OCI-LY3 (cell line): ENCODE data around the gene DNMBP.

Experiments used
- H2AFZ ChIP-seq: fragments of 200-600, 300-600 bp; shearing (Covaris generic); 2 replicates; pipeline ENCODE4 v1.6.0; 2014; ENCODE audit warnings: antibody characterized with exemption, low read depth, low read length
- H3K27ac ChIP-seq: fragments of 200-600, 300-600 bp; sonication (generic); 2 replicates; pipeline ENCODE4 v1.5.1; 2014; ENCODE audit warnings: mild to moderate bottlenecking, low read length, moderate library complexity, mixed read lengths
- H3K27me3 ChIP-seq: fragments of 200-600, 300-600 bp; sonication (generic); 2 replicates; pipeline ENCODE4 v1.6.1; 2014; ENCODE audit warnings: low read depth, low read length, mixed read lengths
- H3K36me3 ChIP-seq: fragments of 200-600, 300-600 bp; sonication (generic); replicated peaks from 2 replicates; pipeline ENCODE3; 2014; ENCODE audit warnings: low read depth, low read length, mixed read lengths
- H3K4me1 ChIP-seq: fragments of 300-600, 200-600 bp; sonication (generic); 2 replicates; pipeline ENCODE4 v1.6.1; 2014; ENCODE audit warnings: low read length, mixed read lengths
- H3K4me2 ChIP-seq: fragments of 200-600, 300-600 bp; sonication (generic); 2 replicates; pipeline ENCODE4 v1.6.1; 2014; ENCODE audit warnings: low read length, mixed read lengths
- H3K4me3 ChIP-seq: fragments of 300-600, 200-600 bp; sonication (generic); 2 replicates; pipeline ENCODE4 v1.5.1; 2014; ENCODE audit warnings: antibody characterized with exemption, mild to moderate bottlenecking, low read length, moderate library complexity
- H3K79me2 ChIP-seq: fragments of 300-600, 200-600 bp; shearing (Covaris generic); 2 replicates; pipeline ENCODE4 v1.6.1; 2014; ENCODE audit warnings: mild to moderate bottlenecking, low read length, mixed read lengths
- H3K9ac ChIP-seq: fragments of 300-600, 200-600 bp; shearing (Covaris generic); 2 replicates; pipeline ENCODE4 v1.6.0; 2014; ENCODE audit warnings: mild to moderate bottlenecking, low read length, moderate library complexity
- H3K9me3 ChIP-seq: fragments of 200-600, 300-600 bp; shearing (Covaris generic); 2 replicates; pipeline ENCODE4 v1.6.1; 2014; ENCODE audit warnings: low read length, mixed read lengths; ENCODE audit not compliant: insufficient read depth
- H4K20me1 ChIP-seq: fragments of 200-600, 300-600 bp; sonication (generic); 2 replicates; pipeline ENCODE4 v1.6.1; 2016; ENCODE audit warnings: low read length, mixed read lengths; ENCODE audit not compliant: insufficient read depth
- EZH2phosphoT487 ChIP-seq: fragments of 200-600 bp; shearing (Covaris generic); IDR thresholded peaks from 2 replicates; pipeline ENCODE4 v1.6.1; 2018; ENCODE audit warnings: antibody characterized with exemption, mixed run types, low read depth
- TF ChIP-seq, protein P1 (sequence below): fragments of 200-600, 300-600 bp; sonication (generic); IDR thresholded peaks from 2 replicates; pipeline ENCODE4 v1.5.1; 2014; ENCODE audit warnings: antibody characterized with exemption, low read length, low read depth

The DNMBP gene

DNA sequence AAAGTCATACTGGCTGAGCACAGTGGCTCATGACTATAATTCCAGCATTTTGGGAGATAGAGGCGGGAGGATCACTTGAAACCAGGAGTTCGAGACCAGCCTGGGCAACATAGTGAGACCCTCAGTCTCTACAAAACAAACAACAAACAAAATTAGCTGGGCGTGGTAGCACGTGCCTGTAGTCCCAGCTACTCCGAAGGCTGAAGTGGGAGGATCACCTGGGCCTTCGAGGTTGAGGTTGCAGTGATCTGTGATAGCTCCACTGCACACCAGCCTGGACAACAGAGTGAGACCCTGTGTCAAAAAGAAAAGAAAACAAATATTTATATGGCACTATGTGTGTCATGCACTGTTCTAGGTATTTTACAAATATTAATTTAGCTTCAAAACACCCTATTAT is 94.3 kb downstream of the DNMBP start:
- Histone ChIP-seq H3K4me3 (no peak overlapping the region), H3K27ac (no peak overlapping the region), H3K9ac (no peak overlapping the region), H2AFZ (no peak overlapping the region), H3K36me3 (no peaks in the 10 kb centered on the region), H4K20me1 (no peaks in the 10 kb centered on the region), H3K79me2 (no peaks in the 10 kb centered on the region), H3K4me2 (no peak overlapping the region), H3K4me1 (no peaks in the 10 kb centered on the region), H3K9me3 (no peaks in the 10 kb centered on the region), H3K27me3 (no peaks in the 10 kb centered on the region)
- TF ChIP-seq, protein P1, sequence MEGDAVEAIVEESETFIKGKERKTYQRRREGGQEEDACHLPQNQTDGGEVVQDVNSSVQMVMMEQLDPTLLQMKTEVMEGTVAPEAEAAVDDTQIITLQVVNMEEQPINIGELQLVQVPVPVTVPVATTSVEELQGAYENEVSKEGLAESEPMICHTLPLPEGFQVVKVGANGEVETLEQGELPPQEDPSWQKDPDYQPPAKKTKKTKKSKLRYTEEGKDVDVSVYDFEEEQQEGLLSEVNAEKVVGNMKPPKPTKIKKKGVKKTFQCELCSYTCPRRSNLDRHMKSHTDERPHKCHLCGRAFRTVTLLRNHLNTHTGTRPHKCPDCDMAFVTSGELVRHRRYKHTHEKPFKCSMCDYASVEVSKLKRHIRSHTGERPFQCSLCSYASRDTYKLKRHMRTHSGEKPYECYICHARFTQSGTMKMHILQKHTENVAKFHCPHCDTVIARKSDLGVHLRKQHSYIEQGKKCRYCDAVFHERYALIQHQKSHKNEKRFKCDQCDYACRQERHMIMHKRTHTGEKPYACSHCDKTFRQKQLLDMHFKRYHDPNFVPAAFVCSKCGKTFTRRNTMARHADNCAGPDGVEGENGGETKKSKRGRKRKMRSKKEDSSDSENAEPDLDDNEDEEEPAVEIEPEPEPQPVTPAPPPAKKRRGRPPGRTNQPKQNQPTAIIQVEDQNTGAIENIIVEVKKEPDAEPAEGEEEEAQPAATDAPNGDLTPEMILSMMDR: no peak
- TF ChIP-seq EZH2phosphoT487: no peak

DNA sequence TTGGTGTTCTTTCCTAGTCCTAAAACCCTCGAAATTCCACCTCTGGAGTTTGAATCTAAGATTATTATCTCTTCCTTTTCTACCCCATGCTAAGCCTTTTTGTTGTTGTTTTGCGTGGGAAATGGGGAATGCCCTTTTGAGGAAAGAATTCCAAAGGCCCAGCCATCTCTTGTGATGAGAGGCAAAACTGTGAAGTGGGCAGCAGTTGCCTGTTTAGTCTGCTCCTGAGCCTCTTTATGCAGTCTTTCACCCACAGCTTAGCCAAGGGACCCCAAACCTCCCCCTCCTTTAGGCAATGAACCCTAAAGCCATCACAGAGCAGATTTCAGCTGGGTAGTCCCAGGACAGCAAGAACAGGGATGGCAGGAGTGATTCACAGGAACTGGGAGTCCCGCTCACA is 95.5 kb downstream of the DNMBP start:
- H3K9me3 ChIP-seq: no peaks in the 10 kb centered on the region
- no peaks in the 10 kb centered on the region for H4K20me1 ChIP-seq
- no peak overlapping the region for H3K9ac ChIP-seq
- H3K36me3 ChIP-seq: no peaks in the 10 kb centered on the region
- H3K4me2 ChIP-seq: no peak overlapping the region
- H3K4me3 ChIP-seq: no peak overlapping the region
- no peak overlapping the region for H2AFZ ChIP-seq
- TF ChIP-seq, protein P1: no peak
- no peak for TF ChIP-seq EZH2phosphoT487
- H3K27me3 ChIP-seq: no peaks in the 10 kb centered on the region
- H3K27ac ChIP-seq: no peak overlapping the region
- no peaks in the 10 kb centered on the region for H3K79me2 ChIP-seq
- H3K4me1 ChIP-seq: peaks cover 1% of the 10 kb centered on the region; the same call in 1 of the 2 replicates

DNA sequence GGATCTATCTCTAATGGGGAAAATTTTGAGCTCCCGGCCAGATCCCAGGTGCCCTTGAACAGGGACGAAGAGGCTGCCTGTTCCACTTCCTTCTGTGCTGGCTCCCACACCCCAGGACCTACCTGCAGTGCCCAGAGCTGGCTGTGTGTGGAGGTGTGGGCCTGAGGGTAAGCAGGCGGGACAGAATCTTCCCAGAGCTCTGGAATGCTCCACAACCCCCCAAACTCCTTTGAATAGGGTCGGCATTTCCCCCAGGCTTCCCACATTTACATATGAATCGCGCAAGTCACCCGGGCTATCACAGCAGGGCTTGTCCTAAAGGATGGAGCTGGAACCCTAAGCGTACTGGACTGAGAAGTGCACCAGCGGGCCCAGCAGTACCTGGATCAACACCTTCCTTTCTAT is 95.9 kb downstream of the DNMBP start:
- peaks cover 5% of the 10 kb centered on the region for H3K4me1 ChIP-seq
- H3K27ac ChIP-seq: no peak overlapping the region
- H3K9ac ChIP-seq: no peak overlapping the region
- H3K27me3 ChIP-seq: no peaks in the 10 kb centered on the region
- H3K36me3 ChIP-seq: no peaks in the 10 kb centered on the region
- no peak overlapping the region for H2AFZ ChIP-seq
- TF ChIP-seq EZH2phosphoT487: no peak
- TF ChIP-seq, protein P1: no peak
- no peaks in the 10 kb centered on the region for H3K79me2 ChIP-seq
- H3K9me3 ChIP-seq: no peaks in the 10 kb centered on the region
- H3K4me3 ChIP-seq: no peak overlapping the region
- no peak overlapping the region for H3K4me2 ChIP-seq
- H4K20me1 ChIP-seq: no peaks in the 10 kb centered on the region

DNA sequence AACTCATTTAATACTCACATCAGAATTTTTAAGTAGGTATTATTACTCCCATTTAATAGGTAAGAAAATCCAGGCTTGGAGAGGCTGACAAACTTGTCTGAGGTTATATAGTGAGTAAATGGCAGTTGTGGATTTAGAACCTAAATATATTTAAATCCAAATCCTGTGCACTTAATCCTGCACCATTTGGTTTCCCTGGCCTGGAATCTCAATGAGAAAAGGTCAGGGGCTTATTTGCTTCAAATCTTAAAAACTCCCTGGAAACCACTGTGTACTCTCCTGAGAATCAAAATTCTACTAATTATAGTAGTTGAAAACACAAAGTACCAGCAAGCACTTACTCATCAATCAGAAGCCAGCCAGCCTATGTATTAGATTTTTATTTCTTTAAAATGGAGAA is 97.7 kb downstream of the DNMBP start:
- Histone ChIP-seq H3K4me1 (peaks cover 9% of the 10 kb centered on the region), H4K20me1 (no peaks in the 10 kb centered on the region), H2AFZ (no peak overlapping the region), H3K9me3 (no peaks in the 10 kb centered on the region), H3K27me3 (no peaks in the 10 kb centered on the region), H3K27ac (no peak overlapping the region), H3K79me2 (no peaks in the 10 kb centered on the region), H3K36me3 (no peaks in the 10 kb centered on the region), H3K9ac (no peak overlapping the region), H3K4me3 (no peak overlapping the region), H3K4me2 (no peak overlapping the region)
- TF ChIP-seq EZH2phosphoT487: no peak
- TF ChIP-seq, protein P1: no peak
